ENCODE results near the gene SHB.

The SHB gene

GRCh38 chr9:37956423-37956820, 112.6 kb downstream of the SHB start:
- Mint-ChIP-seq H3K4me1 (ENCODE audit: low read depth) (peaks cover 25% of the 10 kb centered on the region), H3K27ac (no peak overlapping the region), H3K27me3 (ENCODE audit: low read depth) (no peaks in the 10 kb centered on the region), H3K9me3 (no peaks in the 10 kb centered on the region), H3K36me3 (ENCODE audit: low read depth) (no peaks in the 10 kb centered on the region), H3K4me3 (no peak overlapping the region)

- no peaks in the 10 kb centered on the region for H3K9me3 Mint-ChIP-seq
- H3K27me3 Mint-ChIP-seq (ENCODE audit: low read depth), result no peaks in the 10 kb centered on the region
- no peak overlapping the region for H3K4me3 Mint-ChIP-seq
- peaks cover 25% of the 10 kb centered on the region for H3K4me1 Mint-ChIP-seq (ENCODE audit: low read depth)
- no peaks in the 10 kb centered on the region for H3K36me3 Mint-ChIP-seq (ENCODE audit: low read depth)
- H3K27ac Mint-ChIP-seq, result no peak overlapping the region
Observed at GRCh38 chr9:37955781-37956422, 113.1 kb downstream of the SHB start.

DNA sequence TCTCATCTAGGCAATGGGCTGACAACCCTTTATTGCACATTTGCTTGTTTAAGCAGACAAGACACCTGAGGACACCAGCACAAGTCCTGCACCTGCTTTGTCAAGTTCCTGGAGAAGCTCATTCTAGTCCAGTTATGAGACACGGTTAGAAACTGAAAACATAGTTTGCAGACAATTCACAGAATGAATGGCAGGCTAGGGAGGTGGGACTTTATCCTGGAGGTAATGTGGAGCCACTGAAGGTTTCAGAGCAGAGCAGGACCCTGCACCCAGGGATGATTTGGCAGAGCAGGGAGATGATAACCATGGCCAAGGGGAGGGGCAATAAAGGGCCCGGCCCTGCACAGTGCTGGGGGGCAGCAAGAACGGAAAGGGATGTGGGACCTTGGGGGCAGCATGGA, 114.4 kb downstream of the SHB start:
- H3K4me3 Mint-ChIP-seq, result no peak overlapping the region
- H3K9me3 Mint-ChIP-seq, result no peaks in the 10 kb centered on the region
- H3K27ac Mint-ChIP-seq, result peak overlapping the region; percentile 74
- H3K4me1 Mint-ChIP-seq (ENCODE audit: low read depth), result peaks cover 25% of the 10 kb centered on the region
- no peaks in the 10 kb centered on the region for H3K36me3 Mint-ChIP-seq (ENCODE audit: low read depth)
- no peaks in the 10 kb centered on the region for H3K27me3 Mint-ChIP-seq (ENCODE audit: low read depth)

GRCh38 chr9:37953775-37954437, 115.1 kb downstream of the SHB start:
- Mint-ChIP-seq H3K36me3 (ENCODE audit: low read depth) (no peaks in the 10 kb centered on the region), H3K9me3 (no peaks in the 10 kb centered on the region), H3K4me3 (peak overlapping the region; percentile 45), H3K27me3 (ENCODE audit: low read depth) (no peaks in the 10 kb centered on the region), H3K27ac (peak overlapping the region; percentile 89), H3K4me1 (ENCODE audit: low read depth) (peaks cover 25% of the 10 kb centered on the region)

- no peaks in the 10 kb centered on the region for H3K27me3 Mint-ChIP-seq (ENCODE audit: low read depth)
- H3K27ac Mint-ChIP-seq, result peak overlapping the region; percentile 89
- H3K9me3 Mint-ChIP-seq, result no peaks in the 10 kb centered on the region
- H3K36me3 Mint-ChIP-seq (ENCODE audit: low read depth), result no peaks in the 10 kb centered on the region
- peaks cover 25% of the 10 kb centered on the region for H3K4me1 Mint-ChIP-seq (ENCODE audit: low read depth)
- H3K4me3 Mint-ChIP-seq, result no peak overlapping the region
Observed at GRCh38 chr9:37953206-37953774, 115.7 kb downstream of the SHB start.

- H3K27ac Mint-ChIP-seq, result peak overlapping the region; percentile 62
- peaks cover 25% of the 10 kb centered on the region for H3K4me1 Mint-ChIP-seq (ENCODE audit: low read depth)
Observed at GRCh38 chr9:37952731-37953130, 116.3 kb downstream of the SHB start.

GRCh38 chr9:37951671-37952449, 117.2 kb downstream of the SHB start:
- H3K4me1 Mint-ChIP-seq (ENCODE audit: low read depth), result peaks cover 25% of the 10 kb centered on the region
- no peak overlapping the region for H3K27ac Mint-ChIP-seq
- H3K9me3 Mint-ChIP-seq, result no peaks in the 10 kb centered on the region
- H3K36me3 Mint-ChIP-seq (ENCODE audit: low read depth), result no peaks in the 10 kb centered on the region
- no peak overlapping the region for H3K4me3 Mint-ChIP-seq
- no peaks in the 10 kb centered on the region for H3K27me3 Mint-ChIP-seq (ENCODE audit: low read depth)

More at GRCh38 chr9:37952731-37953130, 116.3 kb downstream of the SHB start:
- Mint-ChIP-seq H3K36me3 (ENCODE audit: low read depth) (no peaks in the 10 kb centered on the region), H3K9me3 (no peaks in the 10 kb centered on the region), H3K4me3 (no peak overlapping the region), H3K27me3 (ENCODE audit: low read depth) (no peaks in the 10 kb centered on the region)

DNA sequence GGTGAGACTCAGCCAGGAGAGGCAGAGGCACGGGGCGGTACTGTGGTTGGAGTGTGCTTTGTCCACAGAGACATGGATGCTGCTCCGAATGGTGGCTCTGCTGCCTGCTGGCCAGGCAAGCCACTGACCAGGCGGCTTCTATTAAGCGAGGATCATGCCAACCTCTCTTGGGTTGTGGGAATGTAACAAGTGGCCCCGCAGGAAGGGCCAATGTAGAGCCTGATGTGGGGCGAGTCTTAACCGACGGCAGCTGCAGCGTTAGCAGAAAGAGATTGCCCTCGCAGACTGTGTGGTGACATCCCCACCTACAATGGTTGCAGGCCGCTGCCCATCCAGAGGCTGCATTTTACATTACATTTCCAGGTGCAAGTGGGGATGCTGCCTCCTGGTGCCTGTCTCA, 118.5 kb downstream of the SHB start:
- Mint-ChIP-seq H3K4me1 (ENCODE audit: low read depth) (peaks cover 25% of the 10 kb centered on the region), H3K4me3 (no peak overlapping the region), H3K27me3 (ENCODE audit: low read depth) (no peaks in the 10 kb centered on the region), H3K27ac (no peak overlapping the region), H3K9me3 (no peaks in the 10 kb centered on the region), H3K36me3 (ENCODE audit: low read depth) (no peaks in the 10 kb centered on the region)

GRCh38 chr9:37949576-37949975, 119.5 kb downstream of the SHB start:
- Mint-ChIP-seq H3K27ac (no peak overlapping the region), H3K36me3 (ENCODE audit: low read depth) (no peaks in the 10 kb centered on the region), H3K9me3 (no peaks in the 10 kb centered on the region), H3K4me3 (no peak overlapping the region), H3K27me3 (ENCODE audit: low read depth) (no peaks in the 10 kb centered on the region), H3K4me1 (ENCODE audit: low read depth) (peaks cover 23% of the 10 kb centered on the region)

GRCh38 chr9:37948417-37948980, 120.5 kb downstream of the SHB start:
- Mint-ChIP-seq H3K27ac (no peak overlapping the region), H3K4me3 (no peak overlapping the region)

GRCh38 chr9:37947977-37948376, 121.0 kb downstream of the SHB start:
- no peaks in the 10 kb centered on the region for H3K36me3 Mint-ChIP-seq (ENCODE audit: low read depth)
- peaks cover 8% of the 10 kb centered on the region for H3K4me1 Mint-ChIP-seq (ENCODE audit: low read depth)
- H3K4me3 Mint-ChIP-seq, result no peak overlapping the region
- H3K27me3 Mint-ChIP-seq (ENCODE audit: low read depth), result no peaks in the 10 kb centered on the region
- no peak overlapping the region for H3K27ac Mint-ChIP-seq
- no peaks in the 10 kb centered on the region for H3K9me3 Mint-ChIP-seq

More at GRCh38 chr9:37948417-37948980, 120.5 kb downstream of the SHB start:
- Mint-ChIP-seq H3K9me3 (no peaks in the 10 kb centered on the region), H3K4me1 (ENCODE audit: low read depth) (peaks cover 14% of the 10 kb centered on the region), H3K36me3 (ENCODE audit: low read depth) (no peaks in the 10 kb centered on the region), H3K27me3 (ENCODE audit: low read depth) (no peaks in the 10 kb centered on the region)

DNA sequence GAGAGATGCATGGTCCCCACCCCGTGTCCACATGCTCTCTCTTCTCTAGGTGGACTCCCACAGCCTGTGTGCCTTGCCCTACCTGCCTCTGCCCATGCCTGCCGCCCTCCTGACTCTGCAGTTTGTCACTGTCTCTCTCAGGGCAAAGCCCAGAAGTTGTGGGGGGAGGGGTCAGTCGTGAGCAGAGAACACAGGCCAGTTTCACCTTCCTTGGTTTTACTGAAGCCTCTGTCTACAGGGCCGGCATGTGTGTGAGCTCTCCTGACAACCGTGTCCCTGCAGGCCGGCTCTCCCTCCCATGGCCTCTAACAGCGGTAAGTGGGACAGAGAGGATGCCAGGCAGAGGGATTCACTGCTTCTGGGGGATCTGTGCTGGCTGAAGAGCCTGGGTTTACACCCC, 121.6 kb downstream of the SHB start:
- Mint-ChIP-seq H3K27ac (no peak overlapping the region), H3K4me1 (ENCODE audit: low read depth) (peaks cover 5% of the 10 kb centered on the region), H3K27me3 (ENCODE audit: low read depth) (no peaks in the 10 kb centered on the region), H3K9me3 (no peaks in the 10 kb centered on the region), H3K36me3 (ENCODE audit: low read depth) (no peaks in the 10 kb centered on the region), H3K4me3 (no peak overlapping the region)

GRCh38 chr9:37946971-37947370, 122.1 kb downstream of the SHB start:
- no peaks in the 10 kb centered on the region for H3K36me3 Mint-ChIP-seq (ENCODE audit: low read depth)
- H3K27ac Mint-ChIP-seq, result no peak overlapping the region
- no peaks in the 10 kb centered on the region for H3K9me3 Mint-ChIP-seq
- no peaks in the 10 kb centered on the region for H3K27me3 Mint-ChIP-seq (ENCODE audit: low read depth)
- H3K4me3 Mint-ChIP-seq, result no peak overlapping the region
- H3K4me1 Mint-ChIP-seq (ENCODE audit: low read depth), result peaks cover 1% of the 10 kb centered on the region

- H3K27ac Mint-ChIP-seq, result no peak overlapping the region
- no peaks in the 10 kb centered on the region for H3K4me1 Mint-ChIP-seq (ENCODE audit: low read depth)
- no peaks in the 10 kb centered on the region for H3K9me3 Mint-ChIP-seq
- no peak overlapping the region for H3K4me3 Mint-ChIP-seq
- H3K36me3 Mint-ChIP-seq (ENCODE audit: low read depth), result no peaks in the 10 kb centered on the region
- no peaks in the 10 kb centered on the region for H3K27me3 Mint-ChIP-seq (ENCODE audit: low read depth)
Observed at GRCh38 chr9:37946041-37946440, 123.0 kb downstream of the SHB start.
